GM18511 (cell line): Measurements from ENCODE around the gene CLPX.
A peak's percentile ranks its signal among the peaks of the same experiment; 100 is the strongest.
"Not testable (repeated sequence)": the region's sequence is repeated elsewhere in the genome, so short reads cannot be mapped to it uniquely, and the experiment has no call there.

ENCODE experiments used
- ATAC-seq: cut with Tn5 transposase; IDR thresholded peaks from one replicate; pipeline ENCODE4 v1.9.1; 2021; ENCODE audit warnings: mild to moderate bottlenecking, moderate library complexity; ENCODE audit not compliant: unreplicated experiment

The CLPX gene

DNA sequence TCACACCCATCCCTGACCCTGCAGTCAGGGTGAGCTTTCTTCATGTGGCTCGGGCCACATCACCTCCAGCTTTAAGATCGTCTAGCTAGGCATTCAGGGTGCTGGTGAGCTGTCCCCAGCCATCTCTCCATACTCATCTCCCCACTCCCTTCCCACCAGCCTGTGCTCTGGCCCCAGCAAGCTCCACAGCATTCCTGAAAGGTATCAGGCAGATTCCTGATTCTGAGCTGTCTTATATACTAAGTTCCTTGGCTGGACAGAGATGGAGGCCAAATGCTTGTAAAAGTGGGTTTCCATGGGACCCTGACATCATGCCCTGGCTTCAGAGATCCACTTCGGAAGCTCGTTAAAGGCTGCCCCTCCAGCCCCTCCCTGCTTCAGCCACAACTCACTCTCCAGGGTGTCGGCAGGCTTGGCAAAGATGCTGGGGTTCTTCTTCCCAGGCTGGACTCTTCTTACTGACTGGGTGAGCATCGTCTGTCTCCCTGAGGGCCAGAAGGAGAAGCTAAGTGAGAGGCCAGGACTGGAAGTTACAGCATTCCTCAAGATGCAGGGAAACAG lies 22.2 kb upstream of the CLPX start:
- ATAC-seq: no peak

DNA sequence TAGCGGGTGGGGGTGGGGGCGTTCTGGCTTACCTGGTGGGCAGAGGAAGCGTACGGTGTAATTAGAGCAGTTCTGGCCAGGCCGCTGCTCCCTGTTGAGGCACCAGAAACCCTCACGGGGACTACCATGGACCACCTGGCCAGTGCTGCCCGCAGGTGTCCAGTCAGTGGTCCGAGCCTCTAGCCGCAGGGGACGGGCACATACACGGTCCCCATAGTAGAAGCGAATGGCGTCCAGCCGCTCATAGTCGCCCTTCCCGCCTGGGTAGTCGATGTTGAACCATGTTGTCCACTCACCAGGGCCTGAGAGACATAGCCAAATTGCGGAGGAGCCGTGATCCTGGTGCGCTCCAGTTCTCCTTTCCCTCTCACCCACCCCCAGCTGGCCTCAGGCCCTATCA lies 21.6 kb upstream of the CLPX start:
- ATAC-seq: no peak

DNA sequence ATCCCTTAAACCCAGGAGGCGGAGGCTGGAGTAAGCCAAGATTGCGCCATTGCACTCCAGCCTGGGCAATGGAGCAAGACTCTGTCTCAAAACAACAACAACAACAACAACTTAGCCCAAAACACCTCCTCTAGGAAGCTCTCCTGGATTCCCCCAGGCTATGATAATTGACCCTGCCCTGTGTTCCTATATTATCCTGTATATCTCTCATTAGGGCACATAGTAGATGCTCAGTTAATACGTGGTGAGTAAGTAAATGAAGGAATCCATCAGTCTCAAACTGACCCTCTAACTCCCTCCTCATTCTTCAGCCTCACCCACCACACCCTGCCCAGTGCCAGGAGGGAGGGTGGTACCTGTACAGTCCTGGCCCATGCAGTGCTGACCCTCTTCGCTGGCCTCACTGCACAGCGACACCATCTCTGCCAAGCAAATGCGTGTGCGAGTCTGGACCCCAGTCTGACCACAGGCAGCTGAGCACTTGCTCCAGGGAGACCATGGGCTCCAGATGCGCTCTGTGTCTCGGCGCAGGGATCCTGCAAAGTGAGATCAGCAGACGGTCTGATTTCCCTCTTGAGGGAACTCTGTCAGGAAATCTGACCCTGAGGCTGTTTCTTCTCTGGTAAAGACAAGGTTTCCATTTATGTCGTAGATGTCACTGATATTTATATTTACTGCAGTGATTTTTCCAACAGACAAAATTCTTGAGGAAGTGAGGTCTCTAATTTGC lies 20.0 kb upstream of the CLPX start:
- no peak for ATAC-seq

DNA sequence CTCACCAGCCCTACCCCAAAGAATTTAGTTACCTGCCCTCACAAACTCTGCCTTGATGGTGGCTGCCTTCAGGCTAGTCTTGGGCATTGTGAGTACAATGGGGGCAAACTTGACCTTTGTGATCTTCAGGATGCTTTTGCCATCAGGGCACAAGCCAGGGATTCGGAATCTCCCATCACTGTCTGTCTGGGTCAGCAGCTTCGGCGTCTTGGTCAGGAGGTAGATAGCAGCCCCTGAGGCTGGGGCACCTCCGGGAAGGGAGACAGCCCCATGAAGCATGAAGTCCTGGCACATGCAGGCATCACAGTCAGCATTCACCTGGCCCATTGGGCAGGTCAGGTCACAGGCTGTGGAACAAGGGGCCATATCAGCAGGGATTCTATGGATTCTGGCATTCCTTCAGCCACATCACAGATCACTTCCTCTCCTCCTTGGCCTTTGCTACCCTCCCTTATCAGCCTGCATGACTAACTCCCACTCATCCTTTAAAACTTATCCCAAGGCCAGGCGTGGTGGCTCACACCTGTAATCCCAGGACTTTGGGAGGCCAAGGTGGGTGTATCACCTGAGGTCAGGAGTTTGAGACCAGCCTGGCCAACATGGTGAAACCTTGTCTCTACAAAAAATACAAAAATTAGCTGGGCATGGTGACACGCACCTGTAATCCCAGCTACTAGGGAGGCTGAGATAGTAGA lies 19.2 kb upstream of the CLPX start:
- ATAC-seq: no peak

DNA sequence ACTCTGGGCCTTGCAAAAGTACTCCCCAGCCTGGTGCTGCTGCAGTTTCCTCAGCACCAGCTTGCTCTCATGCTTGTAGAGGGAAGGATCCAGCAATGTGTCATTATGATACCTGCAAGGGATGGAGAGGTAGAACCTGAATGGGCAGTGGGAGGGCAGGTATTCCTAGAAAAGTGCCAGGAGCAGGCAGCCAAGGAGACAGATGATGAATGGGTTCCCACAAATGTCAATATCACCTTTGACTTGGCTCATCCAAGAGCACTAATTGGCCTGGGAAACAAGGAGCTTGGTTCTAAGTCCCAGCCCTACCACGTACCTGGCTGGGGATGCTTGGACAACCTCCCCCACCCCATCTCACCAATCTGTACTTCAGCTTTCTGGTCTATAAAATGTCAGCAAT lies 16.8 kb upstream of the CLPX start:
- no peak for ATAC-seq

DNA sequence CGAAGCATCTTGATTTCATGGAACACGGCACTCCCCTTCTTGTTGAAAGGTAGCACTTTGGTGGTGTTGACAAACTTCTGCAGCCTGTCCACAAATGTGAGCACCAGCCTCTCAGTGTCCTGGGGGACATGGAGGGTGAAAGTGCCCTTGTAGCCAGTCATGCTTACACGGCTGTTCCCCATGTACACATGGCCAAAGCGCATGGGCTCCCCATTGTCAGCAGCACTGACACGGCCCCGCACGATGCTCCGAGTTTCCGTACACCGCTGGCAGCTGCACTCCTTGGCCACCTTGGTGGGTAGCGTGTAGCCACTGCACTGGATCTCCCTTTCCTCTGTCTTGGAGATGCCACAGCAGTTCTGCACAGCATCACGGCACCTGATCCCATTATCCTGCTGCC lies 13.4 kb upstream of the CLPX start:
- no peak for ATAC-seq

DNA sequence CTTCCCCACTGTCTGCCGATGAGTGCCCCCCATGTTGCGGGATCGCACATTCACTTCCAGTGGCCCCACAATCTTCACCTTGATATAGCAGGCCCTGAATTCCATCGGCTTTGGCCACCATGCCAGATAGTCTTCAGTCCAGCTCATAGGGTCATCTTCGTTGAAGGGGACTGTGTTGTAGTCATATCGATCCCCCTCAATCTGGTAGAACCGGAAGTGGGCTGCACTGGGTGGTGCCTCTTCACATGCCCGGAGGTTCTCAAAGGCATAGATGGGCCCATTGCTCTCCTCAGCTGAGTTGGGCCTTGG lies 12.1 kb upstream of the CLPX start:
- ATAC-seq: no peak

DNA sequence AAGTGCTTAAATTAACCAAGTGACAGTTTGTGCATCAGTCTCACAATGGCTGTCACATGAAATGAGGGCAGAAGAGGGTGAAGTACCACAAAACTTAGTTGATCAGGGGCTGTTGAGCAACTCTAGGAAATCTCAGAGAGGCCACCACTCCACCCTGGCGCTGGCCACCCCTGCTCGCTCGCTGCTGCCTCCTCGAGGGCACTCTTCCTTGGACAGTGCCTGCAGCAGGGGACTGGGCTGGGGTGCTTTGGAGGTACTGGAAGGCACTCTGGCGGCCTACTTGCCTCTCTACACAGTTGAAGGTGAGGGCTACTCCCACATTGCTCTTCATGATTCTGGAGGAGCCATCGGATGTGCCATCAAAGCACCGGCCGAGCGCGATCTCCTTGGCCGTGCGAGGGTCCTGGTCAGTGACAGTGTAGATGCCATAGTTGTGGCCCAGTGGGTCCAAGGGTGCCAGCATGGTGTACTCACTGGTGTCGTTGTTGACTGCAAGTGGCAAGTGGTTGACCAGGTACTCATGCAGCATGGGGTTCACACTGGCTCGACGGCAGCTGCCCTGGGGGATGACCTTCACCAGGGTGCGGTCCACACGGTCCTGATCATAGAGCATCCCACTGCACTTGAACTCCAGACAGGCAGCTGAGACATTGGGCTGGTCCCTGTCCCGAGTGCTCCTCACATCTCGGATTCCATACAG lies 11.6 kb upstream of the CLPX start:
- ATAC-seq: no peak

DNA sequence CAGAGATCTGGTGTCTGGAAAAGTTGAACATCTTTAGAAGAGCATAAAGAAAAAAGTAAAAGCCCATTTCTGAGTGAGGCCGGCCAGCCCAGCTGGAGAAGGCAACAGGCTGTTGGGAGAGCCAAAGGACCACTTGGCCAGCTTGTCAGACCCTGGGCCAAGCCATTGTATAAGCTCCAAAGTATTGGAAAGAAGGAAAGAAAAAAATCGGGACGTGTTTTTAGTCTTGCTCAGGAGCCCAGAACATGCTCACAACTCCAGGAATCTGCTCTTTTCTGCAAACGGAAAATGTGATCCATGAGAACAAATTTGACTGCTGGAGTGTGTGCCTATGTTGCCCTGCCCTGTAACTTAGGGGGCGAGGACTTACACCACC lies 10.4 kb upstream of the CLPX start:
- no peak for ATAC-seq

DNA sequence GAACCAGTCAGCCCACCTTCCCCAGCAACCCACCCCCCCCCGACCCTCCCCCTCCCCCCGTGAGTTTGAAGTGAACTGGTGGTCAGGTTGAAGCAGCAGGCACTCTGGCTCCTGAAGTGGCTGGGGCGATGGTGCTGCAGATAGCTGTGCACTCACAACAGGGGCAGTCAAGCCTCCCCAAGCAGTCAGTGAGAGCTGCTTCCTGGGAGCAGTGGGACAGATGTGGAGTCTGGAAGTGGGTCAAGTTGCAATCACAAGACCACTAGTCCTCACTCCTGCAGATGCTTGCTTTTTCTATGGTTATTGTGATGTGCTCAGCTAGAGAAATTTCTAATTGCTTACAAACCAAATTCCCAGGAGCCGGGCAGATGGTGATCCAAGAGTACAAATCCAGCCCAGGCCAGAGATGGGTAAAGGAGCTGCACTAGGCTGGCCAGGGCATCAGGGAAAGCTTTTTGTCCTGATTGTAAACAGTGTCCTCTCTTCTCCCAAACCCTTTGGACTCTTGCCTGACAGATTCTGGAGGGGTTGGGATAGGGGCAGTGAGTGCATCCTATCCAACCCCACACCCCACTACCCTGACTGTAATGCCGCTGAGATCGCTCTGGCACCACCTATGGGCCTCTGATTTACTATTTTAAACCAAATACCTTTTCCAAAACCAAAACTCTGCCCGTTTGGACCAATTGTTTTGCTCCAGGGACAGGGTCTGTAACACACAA lies 9.8 kb upstream of the CLPX start:
- no peak for ATAC-seq

DNA sequence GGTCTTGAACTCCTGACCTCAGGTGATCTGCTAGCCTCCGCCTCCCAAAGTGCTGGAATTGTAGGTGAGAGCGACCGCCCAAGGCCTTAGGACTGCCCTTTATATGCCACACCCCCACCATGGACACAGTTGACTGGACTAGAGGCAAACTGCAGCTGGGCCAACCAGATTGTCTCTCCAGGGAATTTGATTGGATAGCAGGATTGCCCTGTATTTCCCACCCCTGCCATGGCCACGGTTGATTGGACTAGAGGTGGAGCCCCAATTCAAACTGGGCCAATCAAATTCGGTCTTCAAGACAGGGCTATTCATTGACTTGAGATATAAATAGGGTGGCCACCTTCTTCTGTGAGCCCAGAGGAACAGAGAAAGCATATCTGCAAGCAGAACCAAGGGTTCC lies 6.9 kb upstream of the CLPX start:
- ATAC-seq: no peak

DNA sequence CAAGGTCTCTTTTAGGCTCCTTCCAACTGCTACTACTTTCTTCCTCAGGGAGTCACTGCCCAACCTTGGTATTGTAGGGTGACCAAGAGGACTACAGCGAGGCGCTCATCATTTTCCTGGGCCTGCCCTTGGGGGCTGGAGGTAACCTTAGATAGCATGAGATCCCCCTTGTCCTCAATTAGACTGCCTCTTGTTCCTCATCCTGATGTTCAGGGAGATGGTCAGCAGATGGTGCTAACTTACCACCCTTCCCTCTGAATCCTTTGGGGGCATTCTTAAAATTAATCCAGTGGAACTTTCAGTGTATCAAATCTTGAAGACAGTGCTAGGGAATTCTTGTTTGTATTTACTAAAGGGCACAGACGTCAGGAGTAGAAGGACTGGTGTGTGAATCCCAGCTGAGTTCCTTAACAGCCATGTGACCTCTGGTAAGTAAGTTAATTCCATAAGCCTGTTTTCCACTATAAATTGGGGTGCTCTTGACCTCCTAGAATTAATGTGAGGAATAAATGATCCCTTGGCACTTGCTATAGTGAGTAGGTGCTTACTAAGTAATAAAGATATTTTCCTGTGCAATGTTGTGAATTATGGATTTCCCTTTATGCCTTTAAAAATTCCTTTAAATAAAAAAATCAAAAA lies 4.1 kb upstream of the CLPX start:
- no peak for ATAC-seq

DNA sequence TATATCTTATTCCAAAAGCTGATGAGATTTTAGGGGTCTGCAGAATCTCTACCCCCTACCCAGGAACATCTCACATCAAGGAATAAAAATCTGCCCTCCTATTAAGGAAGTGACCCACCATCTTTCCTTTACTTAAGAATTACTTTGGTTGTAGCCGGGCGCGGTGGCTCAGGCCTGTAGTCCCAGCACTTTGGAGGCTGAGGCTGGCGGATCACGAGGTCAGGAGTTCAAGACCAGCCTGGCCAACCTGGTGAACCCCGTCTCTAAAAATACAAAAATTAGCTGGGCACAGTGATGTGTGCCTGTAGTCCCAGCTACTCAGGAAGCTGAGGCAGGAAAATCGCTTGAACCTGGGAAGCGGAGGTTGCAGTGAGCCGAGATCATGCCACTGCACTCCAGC lies 3.3 kb upstream of the CLPX start:
- not testable (repeated sequence) for ATAC-seq

DNA sequence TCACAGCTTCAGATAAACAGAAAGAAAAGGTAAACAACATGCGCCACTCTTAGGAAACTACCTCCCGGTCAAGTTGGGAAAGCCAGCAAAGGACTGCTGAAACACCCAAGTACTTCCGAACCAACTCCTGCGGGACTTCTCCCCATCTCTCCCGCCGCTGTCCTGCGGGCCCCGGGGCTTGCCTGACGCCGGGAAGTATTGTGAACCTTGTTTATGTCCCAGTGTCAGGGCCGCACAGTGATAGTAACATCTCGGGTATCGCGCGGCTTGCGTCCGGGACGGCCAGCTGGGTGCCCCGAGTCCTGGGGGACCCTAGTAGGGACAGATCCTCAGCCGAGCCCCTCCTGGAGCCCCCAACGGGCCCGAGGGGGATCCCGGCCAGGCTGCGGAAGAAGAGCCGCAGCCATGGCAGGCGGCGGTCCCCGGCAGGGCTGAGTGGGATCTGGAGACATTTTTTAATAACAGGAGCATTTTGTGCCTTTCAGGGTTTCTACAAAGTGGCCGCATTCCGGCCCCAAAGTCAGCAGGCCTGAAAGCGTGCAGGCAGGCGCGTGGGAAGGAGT lies 756 bp downstream of the CLPX start:
- ATAC-seq: peak; percentile 31

DNA sequence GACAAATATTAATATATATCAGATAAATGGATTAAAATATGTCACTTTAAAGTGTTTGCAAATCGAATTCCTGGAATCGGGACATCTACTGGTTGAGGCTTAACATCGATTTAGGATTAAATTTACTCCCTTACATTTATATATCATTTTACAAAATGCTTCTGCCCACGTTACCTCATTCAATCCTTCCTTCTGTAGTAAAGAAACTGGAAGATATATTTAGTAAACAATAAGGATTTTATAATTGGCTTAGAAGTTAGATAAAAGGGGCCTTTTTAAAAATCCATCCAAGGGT lies 1.3 kb downstream of the CLPX start:
- ATAC-seq: no peak

DNA sequence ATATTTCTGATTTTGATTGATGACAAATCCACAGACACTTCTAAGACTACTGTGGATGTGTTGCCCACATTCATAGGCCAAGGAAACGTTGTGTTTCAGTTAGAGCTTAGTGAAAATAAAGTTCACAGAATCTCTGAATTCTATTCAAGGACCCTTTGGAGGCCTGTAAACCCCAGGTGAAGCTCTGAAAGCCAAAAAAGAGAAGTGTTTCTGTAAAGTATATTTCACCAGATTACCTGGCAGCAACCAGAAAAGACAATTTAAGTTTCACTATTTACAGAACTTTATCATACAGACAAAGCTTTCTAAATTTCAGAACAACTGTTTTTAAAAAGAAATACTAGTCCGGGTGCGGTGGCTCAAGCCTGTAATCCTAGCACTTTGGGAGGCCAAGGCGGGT lies 2.6 kb downstream of the CLPX start:
- no peak for ATAC-seq

DNA sequence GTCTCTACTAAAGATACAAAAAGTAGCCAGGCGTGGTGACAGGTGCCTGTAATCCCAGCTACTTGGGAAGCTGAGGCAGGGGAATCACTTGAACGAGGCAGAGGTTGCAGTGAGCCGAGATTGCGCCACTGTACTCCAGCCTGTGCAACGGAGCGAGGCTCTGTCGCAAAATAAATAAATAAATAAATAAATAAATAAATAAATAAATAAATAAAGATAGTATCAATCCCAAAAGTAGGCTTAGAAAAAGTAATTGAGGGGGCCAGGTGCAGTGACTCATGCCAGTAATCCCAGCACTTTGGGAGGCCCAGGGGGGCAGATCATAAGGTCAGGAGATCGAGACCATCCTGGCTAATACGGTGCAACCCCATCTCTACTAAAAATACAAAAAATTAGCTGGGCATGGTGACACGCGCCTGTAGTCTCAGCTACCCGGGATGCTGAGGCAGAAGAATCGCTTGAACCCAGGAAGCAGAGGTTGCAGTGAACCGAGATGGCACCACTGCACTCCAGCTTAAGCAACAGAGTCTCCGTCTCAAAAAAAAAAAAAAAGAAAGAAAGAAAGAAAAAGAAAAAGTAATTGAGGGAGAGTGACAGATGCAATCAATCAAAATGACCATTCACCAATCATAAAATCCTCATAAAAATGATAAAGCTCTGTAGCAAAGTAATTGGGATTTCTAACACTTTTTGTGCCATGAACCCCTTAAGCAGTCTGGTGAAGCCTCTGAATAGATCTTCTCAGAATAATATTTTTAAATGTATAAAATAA lies 3.4 kb downstream of the CLPX start:
- ATAC-seq: not testable (repeated sequence)

DNA sequence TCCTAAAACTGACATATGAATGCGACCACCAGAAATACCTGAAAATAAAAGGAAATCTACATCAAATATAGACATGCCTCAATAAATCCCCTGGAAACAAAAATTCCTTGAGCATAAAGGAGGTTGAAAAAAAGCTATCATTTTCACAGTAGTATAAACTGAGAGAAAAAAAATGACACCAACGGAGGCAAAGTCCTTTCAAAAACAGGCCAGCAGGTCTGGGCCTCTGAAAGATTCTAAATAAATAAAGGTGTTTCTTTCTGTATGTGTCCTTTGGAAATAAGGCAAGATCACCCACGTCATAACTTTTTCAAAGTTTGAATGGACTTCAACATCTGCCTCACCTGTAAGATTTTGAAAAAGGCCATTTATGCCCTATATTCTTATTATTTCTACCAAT lies 5.0 kb downstream of the CLPX start:
- ATAC-seq: no peak

DNA sequence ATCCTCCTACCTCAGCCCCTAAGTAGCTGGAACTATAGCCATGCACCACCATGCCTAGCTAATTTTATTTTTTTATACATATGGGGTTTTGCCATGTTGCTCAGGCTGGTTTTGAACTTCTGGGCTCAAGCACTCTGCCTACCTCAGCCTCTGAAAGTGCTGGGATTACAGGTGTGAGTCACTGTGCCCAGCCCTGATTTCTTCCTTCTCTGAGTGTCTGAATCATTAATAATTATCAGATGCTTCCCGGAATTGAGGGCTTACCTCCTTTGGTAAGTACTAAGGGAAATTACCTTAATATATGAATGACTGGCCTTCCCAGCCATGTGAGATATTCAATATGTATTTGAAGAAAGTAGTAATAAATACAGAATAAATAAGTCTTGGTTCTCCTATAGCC lies 7.2 kb downstream of the CLPX start:
- ATAC-seq: no peak

DNA sequence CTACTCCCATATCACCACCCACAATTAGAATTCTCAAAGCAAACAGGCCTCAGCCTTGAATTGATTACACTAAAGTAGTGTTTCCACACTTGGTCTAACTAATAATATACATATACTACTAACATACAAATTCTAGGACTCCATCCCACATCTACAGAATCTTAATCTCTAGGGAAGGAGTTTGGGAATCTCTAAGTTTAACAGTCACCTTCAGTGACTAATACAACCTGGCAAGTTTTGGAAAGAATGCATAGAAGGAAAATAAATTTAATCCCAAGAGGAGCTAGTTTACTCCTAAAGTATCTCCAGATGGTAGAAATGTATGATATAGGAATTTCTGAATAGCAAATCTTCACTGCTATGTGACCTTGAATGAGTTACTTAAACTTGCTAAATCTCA lies 9.1 kb downstream of the CLPX start:
- no peak for ATAC-seq
